ENCODE measurements around the gene PEX10. TPM values are rescaled to one million over a fixed set of nuclear protein-coding genes. Genes with fewer than 3 reads are reported as not detected.

PEX10 gene
- total RNA-seq, 1 experiment from 2014 or later: 21.9 TPM

- Histone ChIP-seq H3K36me3 (ENCODE audit: control insufficient read depth, insufficient read depth, low read length) (no peaks in the 10 kb centered on the region; the same call in 1 of the 2 replicates), H3K27me3 (replicated peaks; ENCODE audit: control insufficient read depth, insufficient read depth, low read length) (no peaks in the 10 kb centered on the region), H3K4me3 (ENCODE audit: low read depth, low read length) (no peak overlapping the region), H3K9me3 (no peaks in the 10 kb centered on the region), H3K4me1 (no peaks in the 10 kb centered on the region)
- Mint-ChIP-seq H3K27ac (ENCODE audit: unreplicated experiment) (no peak overlapping the region), H3K9me3 (ENCODE audit: unreplicated experiment) (no peaks in the 10 kb centered on the region), H3K4me3 (ENCODE audit: unreplicated experiment) (no peak overlapping the region), H3K4me1 (ENCODE audit: low read depth, unreplicated experiment) (no peaks in the 10 kb centered on the region), H3K27me3 (ENCODE audit: insufficient read depth, unreplicated experiment) (no peaks in the 10 kb centered on the region), H3K36me3 (ENCODE audit: insufficient read depth, unreplicated experiment) (peaks cover 71% of the 10 kb centered on the region)
- ChIA-PET CTCF (no interaction called here), POLR2A (no interaction called here)
- DNase-seq: no peak
- no TSS peak for BruUV-seq (replicated peaks)
- TF ChIP-seq CTCF (IDR thresholded peaks at IDR 0.05; ENCODE audit: insufficient read depth in 1 of 2, low read depth in 1 of 2, low read length in 1 of 2, severe bottlenecking in 1 of 2, unreplicated experiment in 1 of 2): no peak
- intact Hi-C loops (cut with micrococcal nuclease; ENCODE audit: unreplicated experiment): no loop called here
Measured at GRCh38 chr1:2402420-2402819, 9.9 kb downstream of the PEX10 start.

- Mint-ChIP-seq H3K27ac (ENCODE audit: unreplicated experiment) (no peak overlapping the region), H3K9me3 (ENCODE audit: unreplicated experiment) (no peaks in the 10 kb centered on the region), H3K36me3 (ENCODE audit: insufficient read depth, unreplicated experiment) (peaks cover 71% of the 10 kb centered on the region), H3K4me3 (ENCODE audit: unreplicated experiment) (no peak overlapping the region), H3K27me3 (ENCODE audit: insufficient read depth, unreplicated experiment) (no peaks in the 10 kb centered on the region), H3K4me1 (ENCODE audit: low read depth, unreplicated experiment) (no peaks in the 10 kb centered on the region)
- Histone ChIP-seq H3K4me1 (no peaks in the 10 kb centered on the region), H3K4me3 (ENCODE audit: low read depth, low read length) (no peak overlapping the region), H3K27me3 (replicated peaks; ENCODE audit: control insufficient read depth, insufficient read depth, low read length) (no peaks in the 10 kb centered on the region), H3K9me3 (no peaks in the 10 kb centered on the region), H3K36me3 (ENCODE audit: control insufficient read depth, insufficient read depth, low read length) (no peaks in the 10 kb centered on the region; the same call in 1 of the 2 replicates)
- no peak for TF ChIP-seq CTCF (IDR thresholded peaks at IDR 0.05; ENCODE audit: insufficient read depth in 1 of 2, low read depth in 1 of 2, low read length in 1 of 2, severe bottlenecking in 1 of 2, unreplicated experiment in 1 of 2)
- intact Hi-C loops (cut with micrococcal nuclease; ENCODE audit: unreplicated experiment): no loop called here
- no TSS peak for BruUV-seq (replicated peaks)
- POLR2A ChIA-PET: no interaction called here
- CTCF ChIA-PET: no interaction called here
- no peak for DNase-seq
Measured at GRCh38 chr1:2400950-2401649, 11.3 kb downstream of the PEX10 start.

- Histone ChIP-seq H3K27me3 (replicated peaks; ENCODE audit: control insufficient read depth, insufficient read depth, low read length) (no peaks in the 10 kb centered on the region), H3K9me3 (no peaks in the 10 kb centered on the region), H3K4me1 (no peaks in the 10 kb centered on the region), H3K36me3 (ENCODE audit: control insufficient read depth, insufficient read depth, low read length) (no peaks in the 10 kb centered on the region; the same call in 1 of the 2 replicates), H3K4me3 (ENCODE audit: low read depth, low read length) (no peak overlapping the region)
- no peak for TF ChIP-seq CTCF (IDR thresholded peaks at IDR 0.05; ENCODE audit: insufficient read depth in 1 of 2, low read depth in 1 of 2, low read length in 1 of 2, severe bottlenecking in 1 of 2, unreplicated experiment in 1 of 2)
- POLR2A ChIA-PET: no interaction called here
- BruUV-seq (replicated peaks): no TSS peak
- Mint-ChIP-seq H3K4me3 (ENCODE audit: unreplicated experiment) (no peak overlapping the region), H3K27me3 (ENCODE audit: insufficient read depth, unreplicated experiment) (no peaks in the 10 kb centered on the region), H3K9me3 (ENCODE audit: unreplicated experiment) (no peaks in the 10 kb centered on the region), H3K27ac (ENCODE audit: unreplicated experiment) (no peak overlapping the region), H3K36me3 (ENCODE audit: insufficient read depth, unreplicated experiment) (peaks cover 71% of the 10 kb centered on the region), H3K4me1 (ENCODE audit: low read depth, unreplicated experiment) (no peaks in the 10 kb centered on the region)
- CTCF ChIA-PET: no interaction called here
- no peak for DNase-seq
- intact Hi-C loops (cut with micrococcal nuclease; ENCODE audit: unreplicated experiment): no loop called here
Measured at GRCh38 chr1:2400576-2400909, 11.8 kb downstream of the PEX10 start.
